Measurements from ENCODE around the gene EPAS1. TPM values are rescaled to one million over a fixed set of nuclear protein-coding genes. Genes with fewer than 3 reads are reported as not detected.

EPAS1 gene
- total RNA-seq, 6 donors from 2014 or later = 440 to 1,878 (median 1,131) TPM

DNA sequence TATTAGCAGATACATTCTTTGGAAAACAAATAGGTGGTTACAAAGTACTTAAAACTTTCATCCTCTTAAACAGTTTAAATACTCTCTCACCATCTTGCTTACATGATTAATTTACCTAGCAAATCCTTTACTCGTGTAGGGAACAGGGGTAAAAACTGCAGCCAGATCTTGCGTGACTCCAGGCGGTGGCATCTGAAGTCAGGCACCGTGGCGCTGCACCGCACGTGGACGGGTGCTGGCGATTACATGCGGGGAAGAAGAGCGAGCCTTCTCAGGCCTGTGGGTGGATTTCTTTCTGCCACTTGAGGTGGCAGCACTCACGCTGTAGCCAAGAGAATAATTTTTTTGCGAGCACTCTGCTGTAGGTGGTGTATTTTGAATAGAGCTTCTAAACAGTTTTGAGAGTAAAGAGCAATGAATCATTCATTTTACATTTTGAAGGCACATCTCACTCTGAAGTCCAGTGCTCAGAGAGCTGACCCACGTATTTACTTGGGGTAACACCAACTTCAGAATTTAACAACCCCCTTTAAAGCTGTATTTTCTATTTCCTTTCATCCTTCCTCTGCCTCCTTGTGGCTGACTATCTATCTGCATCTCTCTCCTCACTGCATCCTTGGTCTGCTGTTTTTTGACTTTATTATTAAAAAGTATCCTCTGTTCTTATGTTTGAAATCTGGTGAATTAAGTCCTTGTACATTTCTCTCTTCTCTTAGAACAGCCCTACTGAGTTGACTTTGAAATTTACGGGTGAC lies 68.9 kb downstream of the EPAS1 start:
- DNase-seq (no peak), ATAC-seq (ENCODE audit: low FRiP score in 2 of 2) (no peak)
- Histone ChIP-seq H3K27me3 (no peaks in the 10 kb centered on the region), H3K27ac (peak overlapping the region; percentile 56 to 79 (median 66)), H3K36me3 (peaks cover 27 to 91% (median 46%) of the 10 kb centered on the region in 4 donors), H3K4me3 (no peak overlapping the region), H3K4me1 (peaks cover 52 to 81% (median 71%) of the 10 kb centered on the region in 4 donors), H3K9me3 (no peaks in the 10 kb centered on the region)
- 53 to 56% methylated on average over 15 of the region's 15 CpGs for WGBS, 2 donors
- peak in 1 of 2 donors; percentile 13 for TF ChIP-seq POLR2AphosphoS5 (IDR thresholded peaks at IDR 0.05)
- TF ChIP-seq, protein P1, sequence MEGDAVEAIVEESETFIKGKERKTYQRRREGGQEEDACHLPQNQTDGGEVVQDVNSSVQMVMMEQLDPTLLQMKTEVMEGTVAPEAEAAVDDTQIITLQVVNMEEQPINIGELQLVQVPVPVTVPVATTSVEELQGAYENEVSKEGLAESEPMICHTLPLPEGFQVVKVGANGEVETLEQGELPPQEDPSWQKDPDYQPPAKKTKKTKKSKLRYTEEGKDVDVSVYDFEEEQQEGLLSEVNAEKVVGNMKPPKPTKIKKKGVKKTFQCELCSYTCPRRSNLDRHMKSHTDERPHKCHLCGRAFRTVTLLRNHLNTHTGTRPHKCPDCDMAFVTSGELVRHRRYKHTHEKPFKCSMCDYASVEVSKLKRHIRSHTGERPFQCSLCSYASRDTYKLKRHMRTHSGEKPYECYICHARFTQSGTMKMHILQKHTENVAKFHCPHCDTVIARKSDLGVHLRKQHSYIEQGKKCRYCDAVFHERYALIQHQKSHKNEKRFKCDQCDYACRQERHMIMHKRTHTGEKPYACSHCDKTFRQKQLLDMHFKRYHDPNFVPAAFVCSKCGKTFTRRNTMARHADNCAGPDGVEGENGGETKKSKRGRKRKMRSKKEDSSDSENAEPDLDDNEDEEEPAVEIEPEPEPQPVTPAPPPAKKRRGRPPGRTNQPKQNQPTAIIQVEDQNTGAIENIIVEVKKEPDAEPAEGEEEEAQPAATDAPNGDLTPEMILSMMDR (IDR thresholded peaks at IDR 0.05) = peak in 5 of 6 experiments; percentile 15 to 42 (median 35)
- no peak for TF ChIP-seq EP300 (IDR thresholded peaks at IDR 0.05)

DNA sequence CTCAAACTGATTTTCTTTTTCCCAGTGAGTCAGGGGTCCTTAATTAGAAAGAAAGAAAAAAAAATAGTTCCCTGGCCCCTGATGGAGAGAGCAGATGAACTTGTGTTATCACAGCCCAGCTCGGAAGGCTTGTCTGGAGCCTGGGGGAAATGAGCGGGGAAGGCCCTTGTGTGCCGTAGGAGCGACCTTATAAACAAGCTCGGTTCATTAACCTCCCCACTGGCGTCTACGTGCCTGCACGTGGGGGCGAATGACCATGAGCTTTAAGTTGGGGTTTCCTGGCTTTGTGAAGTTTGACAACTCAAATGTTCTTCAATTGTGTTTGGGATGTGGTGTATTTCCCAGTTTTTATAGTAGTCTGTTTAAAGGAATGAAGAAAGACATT lies 69.5 kb downstream of the EPAS1 start:
- H3K9me3 ChIP-seq = no peaks in the 10 kb centered on the region
- H3K27ac ChIP-seq = peak overlapping the region; percentile 56 to 79 (median 66)
- 72 to 80% methylated on average over 9 of the region's 9 CpGs for WGBS, 2 donors
- no peaks in the 10 kb centered on the region for H3K27me3 ChIP-seq
- peaks cover 51 to 81% (median 67%) of the 10 kb centered on the region in 4 donors for H3K4me1 ChIP-seq
- no peak overlapping the region for H3K4me3 ChIP-seq
- ATAC-seq (ENCODE audit: low FRiP score in 2 of 2) = no peak
- TF ChIP-seq, protein P1 (IDR thresholded peaks at IDR 0.05) = no peak
- TF ChIP-seq POLR2AphosphoS5 (IDR thresholded peaks at IDR 0.05) (peak; percentile 69 to 79), EP300 (IDR thresholded peaks at IDR 0.05) (peak; percentile 2 to 65 (median 24)), POLR2A (IDR thresholded peaks at IDR 0.05) (peak in 2 of 4 donors; percentile 12 to 21)
- peaks cover 27 to 91% (median 46%) of the 10 kb centered on the region in 4 donors for H3K36me3 ChIP-seq
- no peak for DNase-seq

GRCh38 chr2:46367286-46367685 lies 70.1 kb downstream of the EPAS1 start:
- H3K4me1 ChIP-seq = peaks cover 54 to 75% (median 64%) of the 10 kb centered on the region in 4 donors
- WGBS, 2 donors = 71 to 94% methylated on average over 6 of the region's 6 CpGs
- DNase-seq (no peak), ATAC-seq (ENCODE audit: low FRiP score in 2 of 2) (no peak)
- H3K27ac ChIP-seq = peak overlapping the region; percentile 68 to 79 (median 73)
- H3K9me3 ChIP-seq = no peaks in the 10 kb centered on the region
- peaks cover 29 to 91% (median 46%) of the 10 kb centered on the region in 4 donors for H3K36me3 ChIP-seq
- TF ChIP-seq POLR2A (IDR thresholded peaks at IDR 0.05) = no peak
- TF ChIP-seq EP300 (IDR thresholded peaks at IDR 0.05) = no peak
- TF ChIP-seq, protein P1 (IDR thresholded peaks at IDR 0.05) = no peak
- no peak for TF ChIP-seq POLR2AphosphoS5 (IDR thresholded peaks at IDR 0.05)
- no peaks in the 10 kb centered on the region for H3K27me3 ChIP-seq
- no peak overlapping the region for H3K4me3 ChIP-seq

DNA sequence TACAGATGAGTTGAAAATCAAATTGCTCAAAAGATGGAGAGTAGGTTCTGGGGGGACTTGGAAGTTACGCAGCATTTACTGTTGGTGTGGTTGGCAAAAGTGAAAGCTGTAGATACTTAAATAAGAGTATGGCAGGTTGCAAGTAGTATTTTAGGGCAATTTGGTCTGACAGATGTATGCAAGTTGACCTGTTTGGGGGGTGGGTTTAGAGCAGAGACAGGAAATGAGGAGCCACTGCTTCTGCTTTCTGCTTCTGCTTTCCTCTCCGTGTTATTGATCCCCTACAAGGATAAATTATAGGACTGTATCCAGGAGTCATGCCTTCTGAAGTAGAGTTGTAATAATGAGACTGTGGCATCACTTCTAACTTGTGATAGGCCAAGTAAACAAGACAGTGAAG lies 71.2 kb downstream of the EPAS1 start:
- H3K36me3 ChIP-seq = peaks cover 29 to 91% (median 52%) of the 10 kb centered on the region in 4 donors
- ATAC-seq (ENCODE audit: low FRiP score in 2 of 2) (no peak), DNase-seq (no peak)
- peaks cover 49 to 66% (median 57%) of the 10 kb centered on the region in 4 donors for H3K4me1 ChIP-seq
- H3K27ac ChIP-seq = peak overlapping the region in 3 of 4 donors; percentile 68 to 79 (median 76)
- H3K9me3 ChIP-seq = no peaks in the 10 kb centered on the region
- no peak for TF ChIP-seq POLR2AphosphoS5 (IDR thresholded peaks at IDR 0.05)
- TF ChIP-seq, protein P1 (IDR thresholded peaks at IDR 0.05) = no peak
- TF ChIP-seq EP300 (IDR thresholded peaks at IDR 0.05) = no peak
- TF ChIP-seq POLR2A (IDR thresholded peaks at IDR 0.05) = no peak
- no peaks in the 10 kb centered on the region for H3K27me3 ChIP-seq
- WGBS, 2 donors = 53 to 60% methylated on average over 2 of the region's 2 CpGs
- H3K4me3 ChIP-seq = no peak overlapping the region
